Stimulated activated CD4-positive, alpha-beta T cell treated with anti-CD3 and anti-CD28 coated beads, Interleukin-12 subunit alpha, Interleukin-12 subunit beta, amount 100 ng/mL, for 4 hours (primary cell): ENCODE measurements around the gene SALL3.

Source experiments
- DNase-seq: peaks from one replicate; pipeline ENCODE4 v3.0.0-alpha.2; 2020

The SALL3 gene

GRCh38 chr18:78965917-78966792 lies 13.5 kb upstream of the SALL3 start:
- DNase-seq, result no peak

DNA sequence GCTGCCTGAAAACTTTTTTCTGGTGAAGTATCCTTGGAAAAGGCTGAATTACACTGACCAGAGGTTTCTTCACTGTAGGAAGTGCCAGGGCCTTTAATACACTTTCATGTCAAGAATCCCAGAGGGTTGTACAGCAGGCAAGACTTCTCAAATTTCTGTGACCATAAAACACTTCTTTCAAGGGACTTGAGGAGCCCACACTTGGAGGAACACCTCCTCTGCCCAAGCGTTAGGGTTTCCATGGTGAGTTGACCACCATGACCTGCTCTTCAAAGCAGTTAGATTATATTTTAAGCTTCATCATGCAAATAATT lies 12.9 kb upstream of the SALL3 start:
- DNase-seq, result no peak

GRCh38 chr18:78967692-78968091 lies 11.9 kb upstream of the SALL3 start:
- DNase-seq, result no peak

- DNase-seq, result no peak
Measured at GRCh38 chr18:78969574-78970315, 9.9 kb upstream of the SALL3 start.

- no peak for DNase-seq
Measured at GRCh38 chr18:78970774-78971333, 8.8 kb upstream of the SALL3 start.

GRCh38 chr18:78971511-78972245 lies 7.9 kb upstream of the SALL3 start:
- no peak for DNase-seq

GRCh38 chr18:78972385-78972918 lies 7.2 kb upstream of the SALL3 start:
- DNase-seq, result no peak

DNA sequence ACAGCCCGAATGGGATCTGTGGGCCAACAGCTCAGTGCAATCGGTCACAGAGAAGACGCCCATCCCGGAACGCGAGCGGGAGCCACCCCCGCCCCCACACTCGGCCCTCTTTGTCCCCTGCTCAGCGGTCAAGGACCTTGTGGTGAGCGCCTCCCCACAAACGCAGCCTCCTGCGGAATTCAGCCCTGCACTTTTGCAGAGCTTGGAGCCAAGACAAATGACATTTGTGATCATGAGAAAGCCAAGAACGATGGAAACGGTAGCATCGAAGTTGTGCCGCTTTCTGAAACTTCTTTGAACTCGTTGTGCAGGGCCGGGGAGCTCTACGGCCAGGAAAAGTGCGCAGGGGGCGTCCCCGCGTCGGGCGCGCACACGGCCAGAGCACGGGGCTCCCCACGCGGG lies 6.7 kb upstream of the SALL3 start:
- no peak for DNase-seq

DNA sequence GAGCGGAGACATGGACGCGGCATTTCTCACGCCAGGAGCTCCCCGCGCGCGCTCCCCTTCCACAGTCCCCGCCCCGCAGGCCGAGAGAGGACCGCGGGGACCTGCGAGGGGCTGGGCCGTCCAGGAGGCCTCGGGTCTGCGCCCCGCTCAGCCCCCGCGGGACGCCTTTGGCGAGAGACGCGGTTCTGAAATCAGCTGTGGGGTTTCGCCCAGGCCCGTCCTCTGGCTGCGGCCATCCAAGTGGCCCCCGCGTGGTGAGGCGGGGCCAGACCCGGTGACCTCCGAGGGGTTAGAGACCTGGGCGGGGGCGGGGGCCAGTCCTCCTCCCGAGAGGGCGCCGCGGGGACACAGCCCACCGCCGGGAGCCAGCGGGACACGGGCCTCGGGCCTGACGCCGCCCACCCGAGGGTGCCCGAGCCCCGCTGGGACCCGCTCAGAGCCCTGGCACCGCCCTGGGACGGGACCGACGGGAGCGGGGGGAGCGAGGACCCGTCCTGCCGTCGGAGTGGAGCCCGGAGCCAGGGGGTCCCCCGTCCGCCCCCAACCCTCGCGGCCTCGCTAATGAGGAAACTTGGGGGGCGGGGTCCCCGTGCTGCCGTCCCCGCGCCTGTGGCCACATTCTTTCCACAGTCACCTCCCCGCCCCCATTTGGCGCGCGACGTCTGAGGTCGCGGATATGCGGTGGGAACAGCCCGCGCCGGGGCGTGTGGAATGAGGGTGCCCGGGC lies 6.1 kb upstream of the SALL3 start:
- no peak for DNase-seq

DNA sequence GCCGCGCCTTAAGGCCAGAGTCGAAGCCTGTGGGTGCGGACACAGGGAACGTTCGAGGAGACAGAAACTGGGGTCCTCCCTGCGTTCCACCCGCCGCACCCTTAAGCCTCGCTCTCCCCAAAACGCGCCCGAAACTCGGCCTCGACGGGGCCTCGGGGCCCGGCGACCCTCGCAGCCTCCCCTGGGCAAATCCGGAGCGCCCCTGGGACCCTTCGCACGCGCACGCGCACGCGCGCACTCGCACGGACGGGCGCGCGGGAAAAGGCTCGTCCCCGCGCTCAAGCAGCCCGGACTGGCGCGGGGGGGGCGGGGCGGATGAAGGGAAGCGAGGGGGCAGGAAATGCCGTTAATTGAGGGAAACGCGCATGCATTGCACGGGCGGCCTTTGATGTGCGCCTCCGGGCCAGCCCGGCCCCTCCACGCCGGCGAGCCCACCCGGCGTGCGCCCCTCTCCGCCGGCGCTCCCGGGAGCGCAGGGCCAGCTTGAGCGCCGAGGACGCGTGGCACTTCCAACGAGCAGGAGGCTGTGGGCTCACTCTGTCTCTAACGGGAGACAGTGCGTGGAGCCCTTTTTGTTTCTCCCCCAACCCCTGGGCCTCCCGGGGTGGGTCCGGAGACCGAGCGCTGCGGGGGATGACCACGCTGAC lies 5.4 kb upstream of the SALL3 start:
- DNase-seq, result no peak

DNA sequence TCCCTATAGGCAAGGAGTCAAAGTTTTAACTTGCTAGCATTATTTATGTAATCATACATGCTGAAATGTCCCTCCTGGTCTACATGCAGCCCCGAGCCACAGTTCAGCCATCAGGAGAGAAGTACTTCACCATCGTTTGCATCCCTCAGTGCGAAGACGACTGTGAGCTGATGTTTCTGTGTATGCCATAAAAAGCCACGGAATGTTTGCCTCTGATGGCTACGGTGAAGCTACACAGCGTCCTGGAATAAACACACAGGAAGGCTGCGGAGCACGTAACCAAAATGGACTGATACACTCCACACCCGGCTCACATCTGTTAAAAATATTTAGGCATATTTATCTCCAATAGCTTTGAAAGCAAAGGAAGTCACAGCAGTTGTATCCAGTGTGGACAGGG lies 4.3 kb upstream of the SALL3 start:
- no peak for DNase-seq

- no peak for DNase-seq
Measured at GRCh38 chr18:78975699-78976335, 3.8 kb upstream of the SALL3 start.

DNA sequence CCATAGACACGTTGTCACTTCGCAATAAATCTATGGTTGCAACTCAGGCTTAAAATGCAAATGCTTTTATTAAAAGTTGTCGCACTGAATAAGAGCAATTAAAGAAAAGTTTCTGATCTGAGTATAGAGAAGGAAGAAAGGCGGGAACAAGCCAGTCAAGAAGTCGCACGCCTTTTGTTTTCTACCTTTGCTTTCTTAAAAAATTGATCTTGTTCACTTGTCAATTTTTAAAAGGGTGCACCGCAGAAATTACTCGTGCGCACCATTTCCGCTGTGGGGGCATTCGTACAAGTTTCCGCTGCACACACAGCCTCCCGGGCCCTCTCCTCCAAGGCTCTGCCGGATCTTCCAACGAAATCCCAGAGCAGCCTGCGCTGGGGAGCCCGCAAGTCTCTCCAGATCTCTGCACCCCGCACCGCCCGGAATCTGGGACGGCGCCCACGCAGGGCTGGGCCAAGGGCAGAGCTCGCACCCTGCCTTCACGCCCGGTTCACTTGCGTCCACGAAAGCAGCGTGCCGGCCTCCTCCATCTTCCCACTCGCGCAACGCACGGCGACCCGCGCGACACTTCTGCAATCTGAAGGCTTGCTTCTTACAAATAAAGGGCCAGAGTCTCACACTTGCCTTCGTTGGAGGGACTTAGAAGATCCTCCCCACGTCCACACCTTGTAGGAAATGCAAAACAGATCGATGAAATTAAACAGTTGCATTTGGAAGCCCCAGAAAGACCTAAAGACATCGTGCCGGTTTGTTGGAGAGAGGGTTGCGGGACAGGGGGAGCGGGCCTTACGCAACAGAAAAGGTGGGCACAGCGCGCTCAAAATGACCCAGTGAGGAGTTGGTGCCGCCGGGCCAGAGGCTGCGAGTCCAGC lies 2.6 kb upstream of the SALL3 start:
- DNase-seq, result no peak

- DNase-seq, result no peak
Measured at GRCh38 chr18:78977637-78978348, 1.8 kb upstream of the SALL3 start.

DNA sequence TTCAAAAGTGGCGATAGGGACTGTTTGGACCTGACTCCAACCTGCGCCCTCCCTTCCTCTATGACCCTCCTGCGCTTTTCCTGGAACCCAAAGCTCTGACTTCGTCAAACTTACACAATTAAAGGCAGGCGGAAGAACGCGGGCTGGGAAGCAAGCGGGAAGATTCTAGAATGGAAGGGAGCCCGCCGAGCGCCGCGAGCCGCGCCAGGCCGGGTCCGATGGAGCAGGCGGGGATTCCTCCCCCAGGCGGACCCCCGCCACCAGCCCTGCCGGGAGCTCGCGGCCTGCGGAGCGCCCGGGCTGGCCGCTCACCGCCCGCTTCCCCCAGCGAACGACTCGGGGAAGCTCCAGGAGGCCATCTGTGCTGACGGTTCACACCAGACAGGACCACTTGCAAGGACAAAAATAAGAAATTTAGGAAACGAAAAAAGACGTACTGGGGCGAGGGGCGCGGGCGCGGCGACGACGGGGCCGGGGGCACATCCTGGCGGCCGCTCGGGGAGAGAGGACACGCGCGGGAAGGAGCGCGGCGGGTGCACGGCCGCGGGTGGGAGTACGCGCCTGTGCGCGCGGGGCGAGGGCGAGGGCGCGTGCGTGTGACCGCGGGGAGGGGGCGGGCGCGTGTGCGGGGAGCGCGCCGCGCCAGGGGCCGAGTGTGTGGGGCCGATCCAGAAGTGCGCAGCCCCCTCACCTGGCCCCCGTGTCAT lies 1.1 kb upstream of the SALL3 start:
- no peak for DNase-seq

DNA sequence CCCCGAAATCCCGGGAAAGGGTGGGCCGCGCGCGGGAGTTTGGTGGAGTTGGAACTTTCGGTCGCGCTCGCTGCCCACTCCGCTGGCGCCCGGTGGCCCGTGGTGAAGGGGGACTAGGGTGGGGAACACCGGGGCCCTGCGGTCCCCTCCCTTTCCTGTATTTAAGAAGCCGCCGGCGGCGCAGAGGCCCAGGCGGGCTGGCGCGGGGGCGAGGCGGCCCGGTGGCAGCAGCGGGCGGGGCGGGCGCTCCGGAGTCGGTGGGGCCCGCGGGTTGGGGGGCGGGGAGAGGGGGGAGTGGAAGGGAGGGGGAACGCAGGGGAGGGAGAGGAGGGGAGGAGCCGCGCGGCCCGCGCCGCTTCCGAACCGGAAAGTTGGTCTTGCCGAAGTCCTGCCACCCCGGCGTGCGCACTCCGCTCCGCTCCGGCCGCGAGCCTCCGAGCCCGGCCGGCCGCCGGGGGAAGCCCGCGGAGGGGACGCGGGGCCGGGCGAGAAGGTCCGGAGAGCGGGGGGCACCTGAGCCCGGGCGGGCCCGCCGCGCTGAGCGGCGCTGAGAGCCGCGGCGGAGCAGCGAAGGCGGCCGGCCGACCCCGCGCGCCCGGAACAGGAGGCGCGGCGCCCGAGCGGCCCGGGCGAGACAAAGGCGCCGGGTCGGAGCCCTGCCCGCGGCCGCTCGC lies 425 bp upstream of the SALL3 start:
- DNase-seq, result no peak

GRCh38 chr18:78980279-78980771 lies 707 bp downstream of the SALL3 start:
- no peak for DNase-seq

DNA sequence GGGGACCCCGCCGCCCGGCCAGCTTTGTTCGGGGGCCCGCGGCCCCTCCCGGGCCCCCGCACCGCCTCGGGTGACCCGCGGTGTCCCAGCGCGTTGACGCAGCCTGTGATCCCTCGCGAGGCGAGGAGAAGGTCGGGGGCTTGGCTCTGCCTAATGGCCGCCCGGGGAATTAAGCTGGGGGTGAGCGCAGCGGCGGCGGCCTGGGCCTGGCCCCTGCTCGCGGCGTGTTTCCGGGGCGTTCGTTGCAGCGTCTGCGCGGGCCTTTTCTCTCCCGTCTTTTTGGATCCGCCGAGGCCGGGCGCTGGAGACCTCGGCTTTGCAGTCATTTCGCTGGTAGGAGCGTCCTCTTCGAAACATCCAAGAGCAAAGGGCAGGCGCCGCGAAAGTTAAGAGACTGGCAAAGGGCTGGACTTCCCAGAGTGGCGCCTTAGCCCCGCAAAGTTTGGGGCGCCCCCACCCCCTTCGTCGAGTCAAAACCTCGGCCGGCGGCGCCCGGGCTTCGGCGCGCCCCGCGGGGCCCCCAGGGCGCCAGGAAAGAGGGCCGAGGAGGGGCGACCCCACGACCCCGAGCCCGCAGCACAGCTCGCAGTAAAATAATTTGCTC lies 1.3 kb downstream of the SALL3 start:
- no peak for DNase-seq
